Measurements from ENCODE around the gene CEP170B. TPM values are rescaled to one million over a fixed set of nuclear protein-coding genes. Genes with fewer than 3 reads are reported as not detected.

CEP170B gene
- total and polyA plus RNA-seq, 2 of the 8 experiments (the other 6 are each of a cell fraction or from before 2014, with no cell fraction given): 9.1 to 33.8 TPM

- POLR2A ChIA-PET (ENCODE audit: partially characterized antibody): interaction anchor here (0.7 to 3.8 kb wide), 15 partner anchors 8 to 182 kb away, joined by 3 to 82 read pairs (median 4); partner anchors contain the start of genes PLD4 and SIVA1
- no peak for FAIRE-seq
Observed at GRCh38 chr14:104863923-104864266, 1.2 kb upstream of the CEP170B start.

More at GRCh38 chr14:104863923-104864266, 1.2 kb upstream of the CEP170B start:
- peak overlapping the region in 3 of 4 experiments; percentile 69 to 79 (median 75); a peak in 4 of 7 replicates for H3K9ac ChIP-seq (replicated peaks in 1 of 4; ENCODE audit: extremely low read depth in 1 of 4, low read depth in 3 of 4, low read length in 3 of 4)
- no peak overlapping the region for H3K14ac ChIP-seq (ENCODE audit: insufficient read length)
- peaks cover 0 to 9% (median under 1%) of the 10 kb centered on the region in 4 experiments; a peak in 2 of 8 replicates for H3K36me3 ChIP-seq (ENCODE audit: control insufficient read depth in 2 of 4, insufficient read depth in 4 of 4, low read length in 3 of 4)
- H3K4ac ChIP-seq (replicated peaks; ENCODE audit: insufficient read length, low read depth, low read length): no peak overlapping the region
- H3K18ac ChIP-seq (ENCODE audit: extremely low read depth, low read length): peak overlapping the region; percentile 93
- no peak overlapping the region for H3K56ac ChIP-seq (replicated peaks; ENCODE audit: insufficient read length, low read depth, low read length)
- H4K5ac ChIP-seq (ENCODE audit: insufficient read length, low read depth, low read length): peak overlapping the region; percentile 9
- H2BK120ac ChIP-seq (replicated peaks; ENCODE audit: low read depth, low read length): no peak overlapping the region
- no peak overlapping the region for H3K23ac ChIP-seq (ENCODE audit: insufficient read length)
- H3K79me2 ChIP-seq (ENCODE audit: control insufficient read depth in 1 of 2, insufficient read depth in 2 of 2, low read length in 2 of 2): peaks cover 3 to 59% of the 10 kb centered on the region in 2 experiments
- 0 out of 2 replicates have a peak overlapping the region, but pooled peaks have one; percentile 81 for H2BK5ac ChIP-seq (ENCODE audit: low read depth, low read length)
- 2% methylated on average over 10 of the region's 13 CpGs; no CpG with 5 or more reads in 1 of the 2 experiments for WGBS, 2 experiments (ENCODE audit: extremely low coverage in 1 of 2, insufficient coverage in 1 of 2, insufficient read length in 1 of 2, insufficient replicate concordance in 2 of 2, low coverage in 1 of 2, low lambda C conversion rate in 2 of 2, missing lambda C conversion rate in 1 of 2)
- H2BK12ac ChIP-seq (ENCODE audit: low read depth, low read length): 0 out of 2 replicates have a peak overlapping the region, but pooled peaks have one; percentile 9
- TF ChIP-seq SIX5 (IDR thresholded peaks at IDR 0.05; ENCODE audit: low read depth, low read length) (no peak), HDAC2 (IDR thresholded peaks at IDR 0.05; ENCODE audit: borderline replicate concordance in 1 of 2, low read depth in 2 of 2, low read length in 2 of 2) (no peak), GTF2F1 (IDR thresholded peaks at IDR 0.05; ENCODE audit: borderline replicate concordance, low read depth, low read length) (no peak), TAF7 (optimal IDR thresholded peaks at IDR 0.05; ENCODE audit: borderline replicate concordance, low read depth, low read length) (no peak), POLR2A (IDR thresholded peaks at IDR 0.05; ENCODE audit: control extremely low read depth in 1 of 2, low read depth in 2 of 2, low read length in 2 of 2) (0 out of 3 replicates have a peak, but pooled peaks of 1 of the 2 experiments have one; percentile 5), JUN (IDR thresholded peaks at IDR 0.05; ENCODE audit: low read depth, low read length) (no peak), SRF (IDR thresholded peaks at IDR 0.05; ENCODE audit: low read depth, low read length) (no peak), EP300 (IDR thresholded peaks at IDR 0.05; ENCODE audit: borderline replicate concordance in 1 of 2, low read depth in 2 of 2, low read length in 2 of 2) (no peak), EGR1 (IDR thresholded peaks at IDR 0.05; ENCODE audit: borderline replicate concordance, low read depth, low read length) (no peak), MAFK (IDR thresholded peaks at IDR 0.05; ENCODE audit: low read depth, low read length) (no peak), TCF12 (IDR thresholded peaks at IDR 0.05; ENCODE audit: low read depth, low read length) (no peak), SAP30 (IDR thresholded peaks at IDR 0.05; ENCODE audit: insufficient read depth, insufficient replicate concordance, low read length) (peak; percentile 51)
- peak overlapping the region; percentile 66 to 88 (median 86) for H3K4me3 ChIP-seq (ENCODE audit: extremely low read depth in 1 of 4, insufficient read depth in 2 of 4, low read depth in 3 of 4, low read length in 4 of 4)
- no peak overlapping the region for H4K91ac ChIP-seq (replicated peaks; ENCODE audit: insufficient read length, low read length)
- CTCF ChIA-PET (ENCODE audit: partially characterized antibody): interaction anchor here (1.1 to 2.2 kb wide), 8 partner anchors 8 to 95 kb away, joined by 3 to 9 read pairs (median 4); no protein-coding TSS in a partner anchor
- H3K4me2 ChIP-seq (ENCODE audit: insufficient read depth in 1 of 2, low read depth in 2 of 2, low read length in 2 of 2): peak overlapping the region; percentile 77 to 85
- H3K9me3 ChIP-seq (ENCODE audit: insufficient read depth in 2 of 2, low read depth in 1 of 2, low read length in 1 of 2): peaks cover 0 to 12% of the 10 kb centered on the region in 2 experiments; a peak in 1 of 4 replicates
- H2AFZ ChIP-seq (ENCODE audit: low read length): no peak overlapping the region
- no peak overlapping the region for H2AK5ac ChIP-seq (ENCODE audit: low read depth, low read length)
- H2BK15ac ChIP-seq (ENCODE audit: low read length): no peak overlapping the region
- H3K4me1 ChIP-seq (replicated peaks in 1 of 4; ENCODE audit: control insufficient read depth in 3 of 4, insufficient read depth in 4 of 4, low read length in 3 of 4): peaks cover 0 to 13% (median 9%) of the 10 kb centered on the region in 4 experiments; a peak in 5 of 7 replicates
- no peaks in the 10 kb centered on the region for H3K27me3 ChIP-seq (replicated peaks in 1 of 4; ENCODE audit: control insufficient read depth in 3 of 4, extremely low read depth in 1 of 4, insufficient read depth in 3 of 4, low read length in 3 of 4)
- no peak overlapping the region; the same call in 1 of the 2 replicates for H4K8ac ChIP-seq (ENCODE audit: extremely low read depth, insufficient read depth, low read length)
- H4K20me1 ChIP-seq (replicated peaks in 1 of 2; ENCODE audit: control insufficient read depth in 1 of 2, insufficient read depth in 2 of 2, low read length in 2 of 2): peaks cover 21 to 33% of the 10 kb centered on the region in 2 experiments
- peak overlapping the region; percentile 49; the same call in 1 of the 2 replicates for H3K27ac ChIP-seq (ENCODE audit: low read depth, low read length)
- peaks cover 48% of the 10 kb centered on the region; the same call in 1 of the 2 replicates for H3K23me2 ChIP-seq (ENCODE audit: low read depth, low read length)
- peaks cover 40% of the 10 kb centered on the region for H3K79me1 ChIP-seq (ENCODE audit: low read depth, low read length)
- DNase-seq (ENCODE audit: low read depth in 1 of 2, low spot score in 2 of 2): no peak
- H2BK20ac ChIP-seq (ENCODE audit: low read length): no peak overlapping the region

Data from H1 (cell line).